IPS DF 6.9 (cell line): ENCODE measurements around the gene MAD2L1BP.

Source experiments
- DNase-seq: peaks from one replicate; pipeline ENCODE4 v3.0.0-alpha.2; 2013; ENCODE audit warnings: low read depth, low spot score
- H3K27ac ChIP-seq: one replicate; pipeline ENCODE4 v1.5.1; 2013; ENCODE audit warnings: low read length, control low read depth
- H3K27me3 ChIP-seq: 2 replicates; pipeline ENCODE4 v1.6.1; 2013; ENCODE audit warnings: mild to moderate bottlenecking, low read length; ENCODE audit not compliant: control insufficient read depth, insufficient read depth
- H3K36me3 ChIP-seq: 2 replicates; pipeline ENCODE4 v1.6.1; 2013; ENCODE audit warnings: low read length; ENCODE audit not compliant: control insufficient read depth, insufficient read depth
- H3K4me1 ChIP-seq: 2 replicates; pipeline ENCODE4 v1.6.1; 2013; ENCODE audit warnings: low read length; ENCODE audit not compliant: control insufficient read depth, insufficient read depth
- H3K4me3 ChIP-seq: 2 replicates; pipeline ENCODE4 v1.5.1; 2013; ENCODE audit warnings: mild to moderate bottlenecking, low read length
- H3K9me3 ChIP-seq: 2 replicates; pipeline ENCODE4 v1.6.1; 2013; ENCODE audit warnings: low read length, inconsistent platforms; ENCODE audit not compliant: control insufficient read depth, insufficient read depth
- WGBS: extraction: QIAGEN DNeasy Blood & Tissue Kit; methylation state at CpG from one replicate; pipeline ENCODE4 v1.1.7; 2013; ENCODE audit warnings: mixed read lengths, missing lambda C conversion rate; ENCODE audit not compliant: insufficient read length, insufficient coverage; 5-methylcytosine and 5-hydroxymethylcytosine counted together

Gene MAD2L1BP

GRCh38 chr6:43673444-43674084, 37.9 kb downstream of the MAD2L1BP start:
- no CpG with 5 or more reads among the region's 15 CpGs for WGBS

DNA sequence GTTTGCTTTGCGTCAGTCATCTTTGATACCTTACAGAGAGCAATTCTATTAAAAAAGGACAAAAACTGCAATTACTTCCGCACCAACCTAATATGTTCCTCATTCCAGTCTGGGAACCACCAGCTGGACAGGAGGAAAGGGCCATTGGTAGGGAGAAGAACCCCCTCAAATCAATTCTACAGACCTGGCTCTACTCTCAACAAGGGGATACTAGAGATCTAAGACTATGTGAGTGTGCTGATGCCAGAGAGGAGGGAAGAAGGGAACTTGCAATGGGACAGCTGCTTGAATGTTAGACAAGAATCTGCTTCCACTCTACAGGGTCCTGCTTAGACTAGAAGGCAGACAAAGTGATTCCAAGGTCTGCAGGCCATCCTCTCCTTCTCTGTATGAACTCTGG, 38.7 kb downstream of the MAD2L1BP start:
- H3K36me3 ChIP-seq, result peaks cover 48% of the 10 kb centered on the region
- no peaks in the 10 kb centered on the region for H3K27me3 ChIP-seq
- H3K4me3 ChIP-seq, result no peak overlapping the region

More at GRCh38 chr6:43673444-43674084, 37.9 kb downstream of the MAD2L1BP start:
- Histone ChIP-seq H3K9me3 (no peaks in the 10 kb centered on the region), H3K27me3 (no peaks in the 10 kb centered on the region), H3K4me3 (no peak overlapping the region), H3K4me1 (peaks cover 4% of the 10 kb centered on the region), H3K36me3 (peaks cover 46% of the 10 kb centered on the region), H3K27ac (no peak overlapping the region)
- DNase-seq, result no peak

DNA sequence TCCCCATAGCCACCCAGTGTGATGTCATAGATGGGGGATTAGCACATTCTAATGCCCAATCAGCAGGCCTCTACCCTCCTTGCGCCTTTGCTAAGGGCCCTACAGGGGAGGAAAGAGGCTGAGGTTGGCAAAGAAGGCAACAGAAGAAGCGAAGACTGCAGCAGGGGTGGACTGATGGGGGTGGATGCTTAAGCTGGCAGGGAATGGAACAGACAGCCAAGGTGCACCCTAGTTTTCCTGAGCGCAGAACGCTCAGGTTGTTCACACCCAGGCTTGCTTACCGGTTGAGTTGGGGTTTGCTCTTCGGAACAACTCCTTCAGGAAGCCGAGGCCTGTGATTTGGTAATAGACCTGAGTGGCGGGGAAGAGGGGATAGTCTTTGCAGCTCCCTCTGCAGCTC, 39.3 kb downstream of the MAD2L1BP start:
- Histone ChIP-seq H3K9me3 (no peaks in the 10 kb centered on the region), H3K4me1 (no peaks in the 10 kb centered on the region; the same call in 1 of the 2 replicates), H3K4me3 (no peak overlapping the region), H3K27ac (no peak overlapping the region), H3K36me3 (peaks cover 50% of the 10 kb centered on the region), H3K27me3 (no peaks in the 10 kb centered on the region)
- DNase-seq, result no peak
- WGBS, result no CpG with 5 or more reads among the region's 8 CpGs

More for the DNA sequence above, 38.7 kb downstream of the MAD2L1BP start:
- Histone ChIP-seq H3K9me3 (no peaks in the 10 kb centered on the region), H3K4me1 (peaks cover 1% of the 10 kb centered on the region), H3K27ac (no peak overlapping the region)
- no peak for DNase-seq
- no CpG with 5 or more reads among the region's 2 CpGs for WGBS

DNA sequence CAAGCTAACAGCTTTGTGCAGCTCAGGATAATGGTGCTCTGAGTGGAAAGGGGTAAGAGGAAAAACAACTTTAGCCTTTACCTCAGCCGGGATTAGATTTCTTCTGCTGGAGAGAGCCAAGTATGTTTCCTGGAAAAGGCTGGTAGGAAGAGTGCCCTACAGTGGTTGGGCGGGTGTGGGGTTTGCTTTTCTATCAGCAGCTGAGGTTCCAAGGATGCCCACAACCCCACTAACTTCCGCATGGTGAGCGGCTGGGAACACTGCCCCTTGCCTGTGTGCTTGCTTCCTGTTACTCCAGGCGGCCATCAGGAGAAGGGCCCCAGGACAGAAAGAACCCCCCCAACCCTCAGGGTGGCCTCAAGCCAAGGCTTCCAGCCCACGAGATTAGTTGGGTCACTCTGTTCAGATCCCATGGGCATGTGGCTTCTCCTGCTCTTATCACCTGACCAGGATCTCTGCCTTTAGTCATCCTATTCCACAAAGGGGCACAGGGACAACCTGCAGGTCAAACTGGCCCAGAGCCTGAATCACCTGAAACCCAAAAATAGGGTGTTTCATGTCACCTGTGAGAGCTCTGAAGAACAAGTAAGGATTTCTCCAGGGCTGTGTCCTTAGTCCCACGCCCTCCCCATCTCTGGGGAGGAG, 41.4 kb downstream of the MAD2L1BP start:
- H3K27ac ChIP-seq, result no peak overlapping the region
- no peak overlapping the region for H3K4me3 ChIP-seq
- no CpG with 5 or more reads among the region's 7 CpGs for WGBS
- no peaks in the 10 kb centered on the region for H3K9me3 ChIP-seq
- H3K27me3 ChIP-seq, result no peaks in the 10 kb centered on the region
- no peak for DNase-seq
- peaks cover 42% of the 10 kb centered on the region for H3K36me3 ChIP-seq
- H3K4me1 ChIP-seq, result no peaks in the 10 kb centered on the region

DNA sequence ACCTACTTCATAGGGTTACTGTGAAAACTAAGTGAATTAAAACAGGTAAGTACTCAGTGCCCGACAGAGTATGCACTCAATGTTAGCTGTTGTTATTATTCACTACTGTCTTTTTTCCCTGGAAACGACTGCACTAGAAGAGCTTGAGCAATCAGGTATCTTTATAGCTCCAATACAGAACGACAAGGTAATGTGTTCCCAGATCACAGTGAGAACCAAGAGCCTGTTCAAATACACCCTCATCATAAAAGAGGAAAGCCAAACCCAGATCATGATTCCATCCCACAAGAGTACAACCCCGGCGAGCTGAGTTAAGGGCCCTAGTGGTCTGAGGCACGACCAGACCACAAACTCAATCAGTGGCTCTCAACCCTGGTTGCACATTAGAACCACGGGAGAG, 42.1 kb downstream of the MAD2L1BP start:
- no peak overlapping the region for H3K27ac ChIP-seq
- no peak for DNase-seq
- no CpG with 5 or more reads among the region's 7 CpGs for WGBS
- H3K4me3 ChIP-seq, result no peak overlapping the region
- no peaks in the 10 kb centered on the region for H3K27me3 ChIP-seq
- no peaks in the 10 kb centered on the region for H3K4me1 ChIP-seq
- no peaks in the 10 kb centered on the region for H3K9me3 ChIP-seq
- H3K36me3 ChIP-seq, result peaks cover 42% of the 10 kb centered on the region

- no CpG with 5 or more reads among the region's 7 CpGs for WGBS
- H3K4me1 ChIP-seq, result no peaks in the 10 kb centered on the region
- peaks cover 40% of the 10 kb centered on the region for H3K36me3 ChIP-seq
- H3K27me3 ChIP-seq, result no peaks in the 10 kb centered on the region
- no peaks in the 10 kb centered on the region for H3K9me3 ChIP-seq
- H3K27ac ChIP-seq, result no peak overlapping the region
- H3K4me3 ChIP-seq, result no peak overlapping the region
- no peak for DNase-seq
Observed at GRCh38 chr6:43678341-43678740, 42.7 kb downstream of the MAD2L1BP start.

GRCh38 chr6:43679057-43679456, 43.4 kb downstream of the MAD2L1BP start:
- Histone ChIP-seq H3K27ac (no peak overlapping the region), H3K9me3 (no peaks in the 10 kb centered on the region), H3K36me3 (peaks cover 33% of the 10 kb centered on the region), H3K4me3 (no peak overlapping the region), H3K27me3 (no peaks in the 10 kb centered on the region), H3K4me1 (no peaks in the 10 kb centered on the region)
- DNase-seq, result no peak
- WGBS, result no CpG with 5 or more reads among the region's 6 CpGs

DNA sequence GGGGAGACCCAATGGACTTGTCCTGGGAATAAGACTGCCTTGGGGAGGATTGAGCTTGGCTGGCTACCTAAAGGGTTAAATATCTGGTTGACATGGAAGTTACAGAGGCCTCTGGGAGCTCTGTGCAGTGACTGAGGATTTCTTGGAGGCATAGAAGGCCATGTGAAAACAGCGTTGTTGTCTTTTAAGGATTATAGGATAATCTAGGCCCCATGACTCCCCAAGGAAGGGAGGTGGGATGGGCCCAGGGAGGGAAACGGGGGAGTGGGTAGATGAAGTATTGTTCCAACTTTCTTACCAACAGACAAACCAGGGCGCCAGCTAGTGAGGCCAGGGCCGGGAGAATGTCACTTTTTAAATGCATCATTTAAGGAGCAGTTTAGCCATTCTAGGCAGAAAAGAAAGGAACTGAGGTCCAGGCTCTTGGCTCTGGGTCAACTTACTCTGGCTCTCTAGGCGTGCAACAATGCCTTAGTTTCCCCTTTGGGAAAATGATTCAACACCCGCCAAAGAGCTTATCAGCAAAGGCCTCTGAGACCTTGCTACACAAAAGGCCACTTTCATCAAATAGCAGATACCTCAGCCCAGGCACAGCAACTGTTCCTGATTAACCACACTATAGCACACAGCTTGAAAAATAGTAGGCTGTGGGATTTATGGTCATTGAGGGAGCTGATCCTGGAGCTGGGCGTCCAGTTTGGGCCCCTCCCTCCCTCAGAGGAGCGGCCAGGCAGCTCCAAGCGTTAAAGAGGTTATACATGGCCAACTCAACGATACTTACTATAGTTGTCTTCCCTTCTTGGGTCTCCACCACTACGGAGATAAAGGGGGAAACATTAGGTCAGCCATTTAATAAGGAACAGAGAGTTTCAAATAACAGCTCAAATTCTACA, 44.9 kb downstream of the MAD2L1BP start:
- H3K27me3 ChIP-seq, result no peaks in the 10 kb centered on the region
- no CpG with 5 or more reads among the region's 11 CpGs for WGBS
- H3K9me3 ChIP-seq, result no peaks in the 10 kb centered on the region
- peaks cover 21% of the 10 kb centered on the region for H3K36me3 ChIP-seq
- no peak overlapping the region for H3K27ac ChIP-seq
- no peaks in the 10 kb centered on the region for H3K4me1 ChIP-seq
- H3K4me3 ChIP-seq, result no peak overlapping the region
- no peak for DNase-seq

DNA sequence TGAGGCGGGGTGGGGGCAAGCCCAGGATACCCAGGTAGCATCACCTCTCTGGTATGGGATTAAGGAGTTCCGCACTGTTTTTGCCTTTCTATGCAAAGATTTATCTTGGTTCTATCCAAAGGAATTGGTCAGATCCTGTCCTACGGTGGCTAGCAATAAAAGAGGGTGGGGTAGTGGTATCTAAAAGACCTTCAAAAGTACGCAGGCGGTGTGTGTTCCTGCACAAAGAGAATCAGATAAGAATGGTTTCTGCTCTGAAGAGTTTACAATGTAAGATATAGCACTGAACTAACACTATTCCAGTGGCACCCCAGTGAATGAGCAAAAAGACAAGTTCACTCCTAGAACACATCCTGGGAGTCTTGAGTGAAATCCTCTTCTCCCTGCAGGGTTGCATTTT, 45.7 kb downstream of the MAD2L1BP start:
- WGBS, result no CpG with 5 or more reads among the region's 5 CpGs
- no peak overlapping the region for H3K4me3 ChIP-seq
- DNase-seq, result no peak
- no peaks in the 10 kb centered on the region for H3K27me3 ChIP-seq
- H3K36me3 ChIP-seq, result peaks cover 21% of the 10 kb centered on the region
- H3K9me3 ChIP-seq, result no peaks in the 10 kb centered on the region
- H3K27ac ChIP-seq, result no peak overlapping the region
- H3K4me1 ChIP-seq, result no peaks in the 10 kb centered on the region

DNA sequence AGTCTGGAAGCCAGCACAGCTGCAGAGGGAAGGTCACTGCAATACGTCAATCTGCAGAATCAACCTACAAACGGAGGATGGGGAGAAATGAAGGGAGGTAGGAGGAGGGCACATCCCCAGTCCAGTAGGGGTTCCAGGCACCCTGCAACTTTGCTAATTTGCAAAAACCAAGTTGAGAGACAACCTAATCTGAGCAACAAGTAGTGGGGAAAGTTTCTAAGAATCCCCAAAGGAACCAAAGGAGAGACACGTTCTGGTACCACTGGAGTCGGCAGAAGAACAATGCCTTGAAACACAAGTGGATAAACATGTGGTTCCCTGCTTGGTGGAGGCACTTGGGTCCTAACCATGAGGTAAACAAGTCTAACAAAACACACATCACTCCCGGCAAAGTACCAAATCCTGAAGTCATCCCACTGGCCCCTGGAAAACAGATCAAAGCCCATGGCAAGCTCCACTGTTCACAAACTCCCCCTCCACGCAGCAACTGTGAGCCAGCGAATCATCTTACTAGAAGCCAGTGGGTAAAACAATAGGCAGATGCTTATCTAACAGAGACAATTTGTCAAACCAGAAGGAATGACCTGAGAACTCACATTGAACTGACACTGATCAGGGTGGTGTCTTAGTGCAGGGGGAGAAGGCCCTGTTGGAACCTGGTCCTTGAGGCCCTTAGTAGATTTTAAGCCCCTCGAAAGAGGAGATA, 47.2 kb downstream of the MAD2L1BP start:
- Histone ChIP-seq H3K4me3 (no peak overlapping the region), H3K4me1 (0 out of 2 replicates have a peak, but pooled peaks cover 1% of the 10 kb centered on the region), H3K27me3 (no peaks in the 10 kb centered on the region), H3K27ac (no peak overlapping the region), H3K9me3 (no peaks in the 10 kb centered on the region), H3K36me3 (peaks cover 15% of the 10 kb centered on the region)
- WGBS, result no CpG with 5 or more reads among the region's 8 CpGs
- no peak for DNase-seq
